GM19324 (cell line): ENCODE results near the gene DACT2.
"Not testable (repeated sequence)": the region's sequence is repeated elsewhere in the genome, so short reads cannot be mapped to it uniquely, and the experiment has no call there.

Experiments
- ATAC-seq: cut with Tn5 transposase; IDR thresholded peaks from one replicate; pipeline ENCODE4 v1.9.1; 2021; ENCODE audit warnings: mild to moderate bottlenecking, moderate library complexity; ENCODE audit not compliant: unreplicated experiment, low FRiP score

DACT2 gene

GRCh38 chr6:168319279-168320111 is at the start of gene DACT2:
TSS of gene DACT2 (minus strand) at chr6:168319777. CDS start at chr6:168319633, 144 bp downstream.
- ATAC-seq, result no peak

- ATAC-seq, result no peak
Measured at GRCh38 chr6:168368936-168369335, 49.4 kb upstream of the DACT2 start.

GRCh38 chr6:168368066-168368820 is 48.7 kb upstream of the DACT2 start:
- no peak for ATAC-seq

- ATAC-seq, result no peak
Measured at GRCh38 chr6:168367285-168367751, 47.7 kb upstream of the DACT2 start.

GRCh38 chr6:168366473-168366872 is 46.9 kb upstream of the DACT2 start:
- ATAC-seq, result no peak

- ATAC-seq, result no peak
Measured at GRCh38 chr6:168365422-168366165, 46.0 kb upstream of the DACT2 start.

- no peak for ATAC-seq
Measured at GRCh38 chr6:168364793-168365421, 45.3 kb upstream of the DACT2 start.

- ATAC-seq, result no peak
Measured at GRCh38 chr6:168363811-168364792, 44.5 kb upstream of the DACT2 start.

GRCh38 chr6:168363302-168363701 is 43.7 kb upstream of the DACT2 start:
- ATAC-seq, result no peak

GRCh38 chr6:168362276-168362990 is 42.9 kb upstream of the DACT2 start:
- ATAC-seq, result no peak

- no peak for ATAC-seq
Measured at GRCh38 chr6:168361766-168362165, 42.2 kb upstream of the DACT2 start.

GRCh38 chr6:168359794-168360193 is 40.2 kb upstream of the DACT2 start:
- no peak for ATAC-seq

- no peak for ATAC-seq
Measured at GRCh38 chr6:168358842-168359420, 39.4 kb upstream of the DACT2 start.

- not testable (repeated sequence) for ATAC-seq
Measured at GRCh38 chr6:168356872-168357271, 37.3 kb upstream of the DACT2 start.

- ATAC-seq, result no peak
Measured at GRCh38 chr6:168355716-168356522, 36.3 kb upstream of the DACT2 start.

- no peak for ATAC-seq
Measured at GRCh38 chr6:168354338-168354737, 34.8 kb upstream of the DACT2 start.

- ATAC-seq, result no peak
Measured at GRCh38 chr6:168353041-168353440, 33.5 kb upstream of the DACT2 start.
